ENCODE results near the gene UHMK1.

Gene UHMK1

GRCh38 chr1:162530988-162531319 is 33.3 kb downstream of the UHMK1 start:
- no peak for TF ChIP-seq CTCF (IDR thresholded peaks at IDR 0.05)
- H3K4me3 ChIP-seq = no peak overlapping the region
- DNase-seq (ENCODE audit: low spot score) = no peak
- H3K27ac ChIP-seq = no peak overlapping the region

- TF ChIP-seq CTCF (IDR thresholded peaks at IDR 0.05) = no peak
- Histone ChIP-seq H3K4me3 (no peak overlapping the region), H3K27ac (no peak overlapping the region)
- DNase-seq (ENCODE audit: low spot score) = no peak
Observed at GRCh38 chr1:162535501-162535900, 37.9 kb downstream of the UHMK1 start.

GRCh38 chr1:162536511-162536910 is 38.9 kb downstream of the UHMK1 start:
- H3K27ac ChIP-seq = no peak overlapping the region
- TF ChIP-seq CTCF (IDR thresholded peaks at IDR 0.05) = no peak
- DNase-seq (ENCODE audit: low spot score) = no peak
- H3K4me3 ChIP-seq = no peak overlapping the region

GRCh38 chr1:162537216-162537615 is 39.6 kb downstream of the UHMK1 start:
- no peak for DNase-seq (ENCODE audit: low spot score)
- no peak overlapping the region for H3K4me3 ChIP-seq
- no peak for TF ChIP-seq CTCF (IDR thresholded peaks at IDR 0.05)
- H3K27ac ChIP-seq = no peak overlapping the region

GRCh38 chr1:162538815-162539431 is 41.3 kb downstream of the UHMK1 start:
- Histone ChIP-seq H3K4me3 (no peak overlapping the region), H3K27ac (no peak overlapping the region)
- TF ChIP-seq CTCF (IDR thresholded peaks at IDR 0.05) = no peak
- no peak for DNase-seq (ENCODE audit: low spot score)

GRCh38 chr1:162541619-162542141 is 44.1 kb downstream of the UHMK1 start:
- Histone ChIP-seq H3K4me3 (no peak overlapping the region), H3K27ac (peak overlapping the region; percentile 1 to 84)
- TF ChIP-seq CTCF (IDR thresholded peaks at IDR 0.05) = no peak
- peak; percentile 75 for DNase-seq (ENCODE audit: low spot score)

- Histone ChIP-seq H3K27ac (no peak overlapping the region), H3K4me3 (no peak overlapping the region)
- TF ChIP-seq CTCF (IDR thresholded peaks at IDR 0.05) = no peak
- DNase-seq (ENCODE audit: low spot score) = no peak
Observed at GRCh38 chr1:162543228-162543627, 45.6 kb downstream of the UHMK1 start.
